Trophoblast cell (in vitro differentiated cells and primary cell): ENCODE data around the gene PODN.
A peak's percentile ranks its signal among the peaks of the same experiment; 100 is the strongest.

ENCODE experiments used
- DNase-seq, 2 donors: peaks; one replicate each; pipeline ENCODE4 v3.0.0-alpha.2; 2016
- H2AFZ ChIP-seq: 2 replicates; pipeline ENCODE4 v1.6.1; 2013; ENCODE audit warnings: low read length, moderate library complexity, mild to moderate bottlenecking; ENCODE audit not compliant: insufficient read depth, poor library complexity
- H2AK5ac ChIP-seq: 2 replicates; pipeline ENCODE4 v1.6.1; 2013; ENCODE audit warnings: mild to moderate bottlenecking, low read length
- H2BK120ac ChIP-seq: 2 replicates; pipeline ENCODE4 v1.6.1; 2013; ENCODE audit warnings: low read length, mild to moderate bottlenecking, moderate library complexity; ENCODE audit not compliant: insufficient read depth, poor library complexity
- H2BK12ac ChIP-seq: 2 replicates; pipeline ENCODE4 v1.6.1; 2013; ENCODE audit warnings: mild to moderate bottlenecking, low read length, moderate library complexity
- H2BK5ac ChIP-seq: 2 replicates; pipeline ENCODE4 v1.6.1; 2013; ENCODE audit warnings: low read length, low read depth, moderate library complexity, mild to moderate bottlenecking; ENCODE audit not compliant: poor library complexity
- H3K14ac ChIP-seq: 2 replicates; pipeline ENCODE4 v1.6.1; 2013; ENCODE audit warnings: mild to moderate bottlenecking, low read length
- H3K18ac ChIP-seq: 2 replicates; pipeline ENCODE4 v1.6.1; 2013; ENCODE audit warnings: mild to moderate bottlenecking, low read length
- H3K23ac ChIP-seq: 2 replicates; pipeline ENCODE4 v1.6.1; 2013; ENCODE audit warnings: low read length
- H3K27ac ChIP-seq: 2 replicates; pipeline ENCODE4 v1.5.1; 2013; ENCODE audit warnings: low read depth, mild to moderate bottlenecking, inconsistent platforms, low read length, moderate library complexity
- H3K27me3 ChIP-seq: 2 replicates; pipeline ENCODE4 v1.6.1; 2013; ENCODE audit warnings: inconsistent platforms, mild to moderate bottlenecking, low read length, moderate library complexity; ENCODE audit not compliant: insufficient read depth
- H3K36me3 ChIP-seq, 2 experiments: 1 replicate in 1 of 2; 2 replicates in 1 of 2; pipeline ENCODE4 v1.6.1; 2013; ENCODE audit warnings: low read length in 2 of 2, mild to moderate bottlenecking in 2 of 2, moderate library complexity in 1 of 2; ENCODE audit not compliant: insufficient read depth in 2 of 2, control insufficient read depth in 1 of 2
- H3K4ac ChIP-seq: 2 replicates; pipeline ENCODE4 v1.6.1; 2013; ENCODE audit warnings: low read depth, mild to moderate bottlenecking, low read length, moderate library complexity
- H3K4me1 ChIP-seq, 2 experiments: 1 replicate in 1 of 2; 2 replicates in 1 of 2; pipeline ENCODE4 v1.6.1; 2013; ENCODE audit warnings: low read length in 2 of 2, mild to moderate bottlenecking in 2 of 2, moderate library complexity in 1 of 2; ENCODE audit not compliant: insufficient read depth in 2 of 2, control insufficient read depth in 1 of 2
- H3K4me2 ChIP-seq: 2 replicates; pipeline ENCODE4 v1.6.1; 2013; ENCODE audit warnings: inconsistent platforms, mild to moderate bottlenecking, low read length, moderate library complexity
- H3K4me3 ChIP-seq: 2 replicates; pipeline ENCODE4 v1.5.1; 2013; ENCODE audit warnings: mild to moderate bottlenecking, low read depth, low read length, inconsistent platforms
- H3K79me1 ChIP-seq: one replicate; pipeline ENCODE4 v1.6.1; 2013; ENCODE audit warnings: low read length
- H3K79me2 ChIP-seq: 2 replicates; pipeline ENCODE4 v1.6.1; 2013; ENCODE audit warnings: low read length, mild to moderate bottlenecking; ENCODE audit not compliant: control insufficient read depth, insufficient read depth, poor library complexity
- H3K9ac ChIP-seq: 2 replicates; pipeline ENCODE4 v1.6.1; 2013; ENCODE audit warnings: mild to moderate bottlenecking, low read length
- H3K9me3 ChIP-seq: 2 replicates; pipeline ENCODE4 v1.6.1; 2013; ENCODE audit warnings: low read depth, mild to moderate bottlenecking, control low read depth, inconsistent platforms, low read length; ENCODE audit not compliant: insufficient read depth
- H4K12ac ChIP-seq: 2 replicates; pipeline ENCODE4 v1.6.1; 2013; ENCODE audit warnings: low read depth, mild to moderate bottlenecking, low read length, moderate library complexity
- H4K8ac ChIP-seq: 2 replicates; pipeline ENCODE4 v1.6.1; 2013; ENCODE audit warnings: low read depth, mild to moderate bottlenecking, low read length, moderate library complexity
- H4K91ac ChIP-seq: one replicate; pipeline ENCODE4 v1.6.1; 2013; ENCODE audit warnings: low read depth, mild to moderate bottlenecking, low read length, moderate library complexity
- WGBS: extraction: QIAGEN DNeasy Blood & Tissue Kit; methylation state at CpG from one replicate; pipeline ENCODE4 v1.1.7; 2013; ENCODE audit warnings: missing lambda C conversion rate; ENCODE audit not compliant: insufficient read length, insufficient coverage; ENCODE audit errors: extremely low coverage; 5-methylcytosine and 5-hydroxymethylcytosine counted together

The PODN gene

GRCh38 chr1:53066488-53066887, 4.5 kb downstream of the PODN start:
- H2BK120ac ChIP-seq: no peak overlapping the region
- DNase-seq: no peak
- no peak overlapping the region for H2AK5ac ChIP-seq
- H3K4me2 ChIP-seq: no peak overlapping the region
- H3K18ac ChIP-seq: no peak overlapping the region
- no peak overlapping the region for H3K9ac ChIP-seq
- no CpG with 5 or more reads among the region's 6 CpGs for WGBS
- H2BK12ac ChIP-seq: no peak overlapping the region
- no peaks in the 10 kb centered on the region for H3K36me3 ChIP-seq
- H4K8ac ChIP-seq: no peak overlapping the region
- H2BK5ac ChIP-seq: no peak overlapping the region
- no peak overlapping the region for H3K4ac ChIP-seq
- H3K9me3 ChIP-seq: peaks cover 3% of the 10 kb centered on the region
- no peak overlapping the region for H4K91ac ChIP-seq
- H3K4me3 ChIP-seq: no peak overlapping the region
- H3K14ac ChIP-seq: no peak overlapping the region
- no peaks in the 10 kb centered on the region for H3K79me2 ChIP-seq
- H3K27ac ChIP-seq: no peak overlapping the region
- no peak overlapping the region for H4K12ac ChIP-seq
- H3K23ac ChIP-seq: no peak overlapping the region
- H3K79me1 ChIP-seq: no peaks in the 10 kb centered on the region
- H2AFZ ChIP-seq: no peak overlapping the region
- H3K27me3 ChIP-seq: peaks cover 28% of the 10 kb centered on the region
- H3K4me1 ChIP-seq: peaks cover 8 to 9% of the 10 kb centered on the region in 2 experiments

- H4K12ac ChIP-seq: no peak overlapping the region
- no peak overlapping the region for H2AFZ ChIP-seq
- no peak overlapping the region for H3K4ac ChIP-seq
- no peak overlapping the region for H2BK5ac ChIP-seq
- no peak for DNase-seq
- no peak overlapping the region for H2AK5ac ChIP-seq
- peaks cover 23% of the 10 kb centered on the region for H3K27me3 ChIP-seq
- no peaks in the 10 kb centered on the region for H3K36me3 ChIP-seq
- no CpG with 5 or more reads among the region's 13 CpGs for WGBS
- H2BK120ac ChIP-seq: no peak overlapping the region
- H3K4me1 ChIP-seq: peaks cover 7 to 9% of the 10 kb centered on the region in 2 experiments
- no peak overlapping the region for H2BK12ac ChIP-seq
- H3K14ac ChIP-seq: no peak overlapping the region
- peaks cover 2% of the 10 kb centered on the region for H3K9me3 ChIP-seq
- no peak overlapping the region for H3K4me3 ChIP-seq
- H3K79me1 ChIP-seq: no peaks in the 10 kb centered on the region
- H4K8ac ChIP-seq: no peak overlapping the region
- H3K18ac ChIP-seq: no peak overlapping the region
- no peak overlapping the region for H3K23ac ChIP-seq
- H3K27ac ChIP-seq: no peak overlapping the region
- no peak overlapping the region for H4K91ac ChIP-seq
- no peaks in the 10 kb centered on the region for H3K79me2 ChIP-seq
- H3K4me2 ChIP-seq: no peak overlapping the region
- H3K9ac ChIP-seq: no peak overlapping the region
Measured at GRCh38 chr1:53066891-53067738, 5.1 kb downstream of the PODN start.

- H3K18ac ChIP-seq: no peak overlapping the region
- no peak overlapping the region for H4K8ac ChIP-seq
- H4K91ac ChIP-seq: no peak overlapping the region
- no peak overlapping the region for H2BK5ac ChIP-seq
- H3K4me3 ChIP-seq: no peak overlapping the region
- peaks cover 16% of the 10 kb centered on the region for H3K27me3 ChIP-seq
- H3K36me3 ChIP-seq: no peaks in the 10 kb centered on the region
- H3K9me3 ChIP-seq: peaks cover 2% of the 10 kb centered on the region
- DNase-seq: no peak
- peaks cover 0 to 1% of the 10 kb centered on the region in 2 experiments for H3K4me1 ChIP-seq
- H3K79me1 ChIP-seq: no peaks in the 10 kb centered on the region
- no peak overlapping the region for H2BK12ac ChIP-seq
- H3K9ac ChIP-seq: no peak overlapping the region
- no peaks in the 10 kb centered on the region for H3K79me2 ChIP-seq
- H3K14ac ChIP-seq: no peak overlapping the region
- no peak overlapping the region for H2BK120ac ChIP-seq
- H3K27ac ChIP-seq: no peak overlapping the region
- H3K4ac ChIP-seq: no peak overlapping the region
- H4K12ac ChIP-seq: no peak overlapping the region
- no peak overlapping the region for H3K23ac ChIP-seq
- no peak overlapping the region for H2AK5ac ChIP-seq
- WGBS: no CpG with 5 or more reads among the region's 2 CpGs
- no peak overlapping the region for H2AFZ ChIP-seq
- no peak overlapping the region for H3K4me2 ChIP-seq
Measured at GRCh38 chr1:53067886-53068285, 5.9 kb downstream of the PODN start.

- Histone ChIP-seq H3K4me3 (no peak overlapping the region), H3K79me2 (no peaks in the 10 kb centered on the region), H3K27ac (no peak overlapping the region), H4K8ac (no peak overlapping the region), H2AFZ (no peak overlapping the region), H2BK5ac (no peak overlapping the region), H3K14ac (no peak overlapping the region), H3K23ac (no peak overlapping the region), H3K9ac (no peak overlapping the region), H2AK5ac (no peak overlapping the region), H3K18ac (no peak overlapping the region), H3K4me1 (no peaks in the 10 kb centered on the region), H3K9me3 (peaks cover 2% of the 10 kb centered on the region), H3K27me3 (peaks cover 10% of the 10 kb centered on the region), H3K4me2 (no peak overlapping the region), H4K12ac (no peak overlapping the region), H2BK120ac (no peak overlapping the region), H3K4ac (no peak overlapping the region), H3K36me3 (no peaks in the 10 kb centered on the region), H4K91ac (no peak overlapping the region), H2BK12ac (no peak overlapping the region), H3K79me1 (no peaks in the 10 kb centered on the region)
- peak; percentile 22 to 71 for DNase-seq
- WGBS: no CpG with 5 or more reads among the region's 7 CpGs
Measured at GRCh38 chr1:53068314-53069099, 6.5 kb downstream of the PODN start.
